CD4-positive, alpha-beta T cell (primary cell): ENCODE measurements around the gene B4GALT2. TPM values are rescaled to one million over a fixed set of nuclear protein-coding genes. Genes with fewer than 3 reads are reported as not detected.

Experiments
- ATAC-seq: fragments of 200-7000 bp; cut with Tn5 transposase; one replicate; pipeline ENCODE4 v1.10.0; 2022; ENCODE audit warnings: mild to moderate bottlenecking; ENCODE audit not compliant: poor library complexity
- CTCF ChIA-PET: fragments of 350-600 bp; sonication (Branson Sonifier 250); formaldehyde crosslinking; loops from one replicate; lab custom pipeline; 2021; ENCODE audit warnings: antibody characterized with exemption, inconsistent platforms; lab: Charles Lee
- POLR2A ChIA-PET: fragments of 350-600 bp; sonication (Branson Sonifier 250); formaldehyde crosslinking; loops from one replicate; lab custom pipeline; 2021; ENCODE audit warnings: antibody characterized with exemption, inconsistent platforms; lab: Charles Lee
- DNase-seq, 14 experiments: peaks; one replicate each; pipeline ENCODE4 v3.0.0-alpha.2; 2013 to 2020; ENCODE audit warnings: mixed read lengths in 2 of 14
- H3K27ac ChIP-seq, 2 donors: one replicate each; pipeline versions ENCODE4 v1.5.1 to v1.7.0; 2013; ENCODE audit warnings: low read length in 2 of 2, low read depth in 1 of 2, mild to moderate bottlenecking in 1 of 2
- H3K27me3 ChIP-seq, 2 experiments: 1 replicate in 1 of 2; 2 replicates in 1 of 2; pipeline versions ENCODE4 v1.6.1 to v1.7.0; 2013; ENCODE audit warnings: low read length in 2 of 2, control low read depth in 1 of 2, mild to moderate bottlenecking in 1 of 2, moderate library complexity in 1 of 2; ENCODE audit not compliant: insufficient read depth in 2 of 2, control insufficient read depth in 1 of 2
- H3K36me3 ChIP-seq: one replicate; pipeline ENCODE4 v1.6.1; 2013; ENCODE audit warnings: low read length, control low read depth; ENCODE audit not compliant: insufficient read depth
- H3K4me1 ChIP-seq: one replicate; pipeline ENCODE4 v1.6.1; 2013; ENCODE audit warnings: low read length, control low read depth; ENCODE audit not compliant: insufficient read depth
- H3K4me3 ChIP-seq: one replicate; pipeline ENCODE4 v1.5.1; 2013; ENCODE audit warnings: mild to moderate bottlenecking, low read length, moderate library complexity
- H3K9me3 ChIP-seq, 2 experiments: 1 replicate in 1 of 2; 2 replicates in 1 of 2; pipeline versions ENCODE4 v1.6.1 to v1.7.0; 2013; ENCODE audit warnings: low read length in 2 of 2, mild to moderate bottlenecking in 2 of 2, control low read depth in 1 of 2, moderate library complexity in 1 of 2; ENCODE audit not compliant: control insufficient read depth in 1 of 2, insufficient read depth in 1 of 2
- H3K27ac Mint-ChIP-seq: one replicate; pipeline ENCODE4 v1.8.0; 2020; ENCODE audit warnings: mixed read lengths
- H3K27me3 Mint-ChIP-seq: one replicate; pipeline ENCODE4 v1.8.0; 2021; ENCODE audit warnings: mixed read lengths
- H3K36me3 Mint-ChIP-seq: one replicate; pipeline ENCODE4 v1.8.0; 2021; ENCODE audit warnings: low read depth, mixed read lengths
- H3K4me1 Mint-ChIP-seq: one replicate; pipeline ENCODE4 v1.8.0; 2021; ENCODE audit warnings: low read depth, mixed read lengths
- H3K4me3 Mint-ChIP-seq: one replicate; pipeline ENCODE4 v1.8.0; 2020; ENCODE audit warnings: mild to moderate bottlenecking, mixed read lengths
- H3K9me3 Mint-ChIP-seq: one replicate; pipeline ENCODE4 v1.8.0; 2020; ENCODE audit warnings: mixed read lengths
- intact Hi-C, 2 experiments: fragments of 100-400 bp; cut with DNase I in 1 of 2; cut with micrococcal nuclease in 1 of 2; formaldehyde crosslinking; loops; one replicate each; pipeline versions ENCODE4 v1.15.1 to v1.9.0; 2023 to 2025; cut with DNase I, micrococcal nuclease
- total RNA-seq, 174 experiments: library from RNA in 2 of 174; stranded (reverse) in 2 of 174; gene quantifications; one replicate each; pipeline ENCODE4 v1.2.3 and lab custom pipeline; 2021 to 2026
- TF ChIP-seq, protein P1 (sequence below): fragments of 200-600 bp; IDR thresholded peaks from one replicate; pipeline ENCODE4 v1.8.0; 2022; ENCODE audit warnings: antibody characterized with exemption, mild to moderate bottlenecking

B4GALT2 gene
- total RNA-seq, 2 experiments from 2014 or later = 0.22 to 0.34 TPM

DNA sequence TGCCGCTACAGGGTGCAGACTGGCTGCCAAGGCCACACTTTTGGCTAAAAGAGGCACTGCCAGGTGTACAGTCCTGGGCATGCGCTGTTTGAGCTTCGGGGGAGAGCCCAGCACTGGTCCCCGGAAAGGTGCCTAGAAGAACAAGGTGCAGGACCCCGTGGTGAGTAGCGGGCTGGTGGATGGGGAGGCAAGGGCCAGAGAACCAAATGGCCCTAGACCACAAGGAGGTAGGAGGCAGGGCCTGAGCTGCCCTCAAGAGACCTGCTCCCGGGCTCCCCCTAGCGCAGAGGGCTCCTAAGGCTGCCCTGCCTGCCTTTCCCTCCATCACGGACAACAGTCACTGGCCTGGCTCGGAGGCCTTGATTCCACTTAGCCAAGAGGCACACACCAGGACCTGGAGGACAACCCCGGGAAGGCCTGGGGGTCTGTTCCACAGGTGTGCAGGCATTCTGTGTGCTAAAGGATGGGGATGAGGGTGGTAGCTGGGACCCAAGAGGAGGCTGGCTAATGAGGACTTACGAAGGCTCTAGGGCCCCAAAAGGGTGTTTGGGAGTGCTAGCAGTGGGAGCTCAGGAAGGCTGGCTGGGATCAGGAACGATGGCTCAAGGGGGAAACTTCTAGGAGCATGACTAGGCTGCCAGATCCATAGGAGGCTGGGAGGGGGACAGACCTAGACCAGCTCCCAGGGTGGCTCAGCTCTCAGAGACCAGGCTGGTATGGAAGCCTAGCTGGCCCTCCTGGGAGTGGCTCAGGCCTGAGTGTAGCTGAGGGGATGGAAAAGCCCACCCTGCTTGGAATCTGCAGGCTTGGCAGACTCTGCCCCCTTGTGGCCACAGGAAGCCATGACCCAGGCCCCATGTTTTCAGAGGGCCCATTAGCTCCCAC, 44.7 kb upstream of the B4GALT2 start:
- peak in 13 of 14 experiments; percentile 18 to 69 (median 40) for DNase-seq
- H3K27me3 ChIP-seq = peaks cover 35 to 41% of the 10 kb centered on the region in 2 experiments
- H3K36me3 ChIP-seq = peaks cover 4% of the 10 kb centered on the region
- no peak overlapping the region for H3K27ac Mint-ChIP-seq
- CTCF ChIA-PET = interaction anchor here (0.5 to 3.3 kb wide), 16 partner anchors 9 to 850 kb away, joined by 3 to 24 read pairs (median 5); partner anchors contain the start of genes ATP6V0B, CCDC24, IPO13 and SLC6A9
- peaks cover 36% of the 10 kb centered on the region for H3K27me3 Mint-ChIP-seq
- POLR2A ChIA-PET = interaction anchor here (1.6 kb wide), 1 partner anchor 36 kb away, joined by 4 read pairs; the partner anchor contains the start of gene DPH2
- TF ChIP-seq, protein P1, sequence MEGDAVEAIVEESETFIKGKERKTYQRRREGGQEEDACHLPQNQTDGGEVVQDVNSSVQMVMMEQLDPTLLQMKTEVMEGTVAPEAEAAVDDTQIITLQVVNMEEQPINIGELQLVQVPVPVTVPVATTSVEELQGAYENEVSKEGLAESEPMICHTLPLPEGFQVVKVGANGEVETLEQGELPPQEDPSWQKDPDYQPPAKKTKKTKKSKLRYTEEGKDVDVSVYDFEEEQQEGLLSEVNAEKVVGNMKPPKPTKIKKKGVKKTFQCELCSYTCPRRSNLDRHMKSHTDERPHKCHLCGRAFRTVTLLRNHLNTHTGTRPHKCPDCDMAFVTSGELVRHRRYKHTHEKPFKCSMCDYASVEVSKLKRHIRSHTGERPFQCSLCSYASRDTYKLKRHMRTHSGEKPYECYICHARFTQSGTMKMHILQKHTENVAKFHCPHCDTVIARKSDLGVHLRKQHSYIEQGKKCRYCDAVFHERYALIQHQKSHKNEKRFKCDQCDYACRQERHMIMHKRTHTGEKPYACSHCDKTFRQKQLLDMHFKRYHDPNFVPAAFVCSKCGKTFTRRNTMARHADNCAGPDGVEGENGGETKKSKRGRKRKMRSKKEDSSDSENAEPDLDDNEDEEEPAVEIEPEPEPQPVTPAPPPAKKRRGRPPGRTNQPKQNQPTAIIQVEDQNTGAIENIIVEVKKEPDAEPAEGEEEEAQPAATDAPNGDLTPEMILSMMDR = peak; percentile 68
- no peaks in the 10 kb centered on the region for H3K36me3 Mint-ChIP-seq
- H3K4me1 ChIP-seq = peaks cover 33% of the 10 kb centered on the region
- H3K4me3 ChIP-seq = no peak overlapping the region
- H3K4me1 Mint-ChIP-seq = peaks cover 15% of the 10 kb centered on the region
- peak overlapping the region; percentile 48 for H3K4me3 Mint-ChIP-seq
- no peaks in the 10 kb centered on the region for H3K9me3 Mint-ChIP-seq
- H3K27ac ChIP-seq = no peak overlapping the region
- peaks cover 0 to 12% of the 10 kb centered on the region in 2 experiments for H3K9me3 ChIP-seq
- intact Hi-C loops = loop anchor here (1.0 to 10.0 kb wide), 5 partner anchors 113 to 710 kb away; no protein-coding TSS in a partner anchor
- peak; percentile 65 for ATAC-seq

DNA sequence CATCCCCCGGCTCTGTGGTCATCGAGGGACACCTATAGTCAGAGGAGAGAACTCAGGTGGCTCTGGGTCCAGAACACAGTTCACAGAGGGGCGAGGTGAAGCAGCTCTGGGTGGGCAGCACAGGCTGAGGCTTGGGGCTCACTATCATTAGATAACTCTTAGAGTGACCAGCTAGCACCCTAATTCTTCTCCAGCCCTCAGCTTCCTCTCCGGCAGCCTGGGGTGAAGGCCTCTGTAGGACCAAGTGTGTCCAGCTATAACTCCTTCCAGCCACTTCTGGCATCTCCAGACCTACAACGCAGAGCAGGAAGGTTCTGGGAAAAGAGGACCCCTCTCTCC, 44.1 kb upstream of the B4GALT2 start:
- Histone ChIP-seq H3K4me3 (no peak overlapping the region), H3K27me3 (peaks cover 35 to 41% of the 10 kb centered on the region in 2 experiments), H3K9me3 (peaks cover 0 to 12% of the 10 kb centered on the region in 2 experiments), H3K4me1 (peaks cover 33% of the 10 kb centered on the region), H3K27ac (no peak overlapping the region), H3K36me3 (peaks cover 4% of the 10 kb centered on the region)
- no peak for ATAC-seq
- H3K36me3 Mint-ChIP-seq = no peaks in the 10 kb centered on the region
- H3K4me1 Mint-ChIP-seq = peaks cover 15% of the 10 kb centered on the region
- H3K4me3 Mint-ChIP-seq = no peak overlapping the region
- DNase-seq = no peak
- H3K9me3 Mint-ChIP-seq = no peaks in the 10 kb centered on the region
- TF ChIP-seq, protein P1 = no peak
- CTCF ChIA-PET = interaction anchor here (0.5 to 3.3 kb wide), 16 partner anchors 9 to 851 kb away, joined by 3 to 24 read pairs (median 5); partner anchors contain the start of genes ATP6V0B, CCDC24, IPO13 and SLC6A9
- H3K27ac Mint-ChIP-seq = no peak overlapping the region
- POLR2A ChIA-PET = interaction anchor here (1.6 kb wide), 1 partner anchor 35 kb away, joined by 4 read pairs; the partner anchor contains the start of gene DPH2
- H3K27me3 Mint-ChIP-seq = peaks cover 36% of the 10 kb centered on the region
- intact Hi-C loops = loop anchor here (1.0 to 10.0 kb wide), 5 partner anchors 112 to 710 kb away; no protein-coding TSS in a partner anchor

GRCh38 chr1:43935711-43936427, 43.1 kb upstream of the B4GALT2 start:
- DNase-seq (no peak), ATAC-seq (no peak)
- Histone ChIP-seq H3K27ac (no peak overlapping the region), H3K9me3 (peaks cover 0 to 12% of the 10 kb centered on the region in 2 experiments), H3K4me1 (peaks cover 33% of the 10 kb centered on the region), H3K27me3 (peaks cover 35 to 41% of the 10 kb centered on the region in 2 experiments), H3K36me3 (peaks cover 4% of the 10 kb centered on the region), H3K4me3 (no peak overlapping the region)
- peaks cover 15% of the 10 kb centered on the region for H3K4me1 Mint-ChIP-seq
- intact Hi-C loops = loop anchor here in 1 of 2 experiments (2.0 to 10.0 kb wide), 2 partner anchors 407 to 711 kb away; no protein-coding TSS in a partner anchor
- ChIA-PET CTCF (interaction anchor here (1.3 to 3.3 kb wide), 7 partner anchors 8 to 406 kb away, joined by 5 to 24 read pairs (median 6); partner anchors contain the start of genes ATP6V0B, IPO13 and SLC6A9), POLR2A (no interaction called here)
- TF ChIP-seq, protein P1 = no peak
- peaks cover 36% of the 10 kb centered on the region for H3K27me3 Mint-ChIP-seq
- H3K4me3 Mint-ChIP-seq = no peak overlapping the region
- H3K36me3 Mint-ChIP-seq = no peaks in the 10 kb centered on the region
- no peaks in the 10 kb centered on the region for H3K9me3 Mint-ChIP-seq
- H3K27ac Mint-ChIP-seq = no peak overlapping the region
